UCSD-AML1 (cell line): ENCODE measurements around the gene FOXP2.

ENCODE experiments used
- DNase-seq: peaks from one replicate; lab custom pipeline; 2025; ENCODE audit not compliant: unreplicated experiment; lab: John Stamatoyannopoulos, UW

FOXP2 gene

GRCh38 chr7:114650491-114650890 is 235.9 kb downstream of the FOXP2 start:
- no peak for DNase-seq

- DNase-seq, result no peak
Measured at GRCh38 chr7:114652041-114652440, 237.4 kb downstream of the FOXP2 start.

GRCh38 chr7:114653364-114654088 is 238.9 kb downstream of the FOXP2 start:
- DNase-seq, result no peak

DNA sequence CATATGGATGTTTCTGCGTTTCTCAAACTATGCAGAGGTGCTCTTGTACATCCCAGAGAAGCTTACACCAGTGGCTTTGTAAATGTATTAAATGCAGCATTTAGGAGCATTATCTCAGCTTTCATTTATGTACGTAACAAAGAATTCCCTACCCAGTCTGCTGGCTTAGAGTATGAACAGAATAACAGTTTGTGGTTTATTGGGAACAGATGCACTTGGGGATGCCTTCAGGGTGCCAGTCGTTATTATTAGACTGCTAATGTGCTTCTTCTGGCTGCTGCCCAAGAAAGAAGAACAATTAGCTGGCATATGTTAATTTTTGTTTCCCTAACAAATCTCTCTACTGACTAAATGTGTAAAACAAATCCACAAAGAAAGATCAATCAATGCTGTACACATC is 241.9 kb downstream of the FOXP2 start:
- no peak for DNase-seq

- no peak for DNase-seq
Measured at GRCh38 chr7:114657279-114657678, 242.7 kb downstream of the FOXP2 start.

DNA sequence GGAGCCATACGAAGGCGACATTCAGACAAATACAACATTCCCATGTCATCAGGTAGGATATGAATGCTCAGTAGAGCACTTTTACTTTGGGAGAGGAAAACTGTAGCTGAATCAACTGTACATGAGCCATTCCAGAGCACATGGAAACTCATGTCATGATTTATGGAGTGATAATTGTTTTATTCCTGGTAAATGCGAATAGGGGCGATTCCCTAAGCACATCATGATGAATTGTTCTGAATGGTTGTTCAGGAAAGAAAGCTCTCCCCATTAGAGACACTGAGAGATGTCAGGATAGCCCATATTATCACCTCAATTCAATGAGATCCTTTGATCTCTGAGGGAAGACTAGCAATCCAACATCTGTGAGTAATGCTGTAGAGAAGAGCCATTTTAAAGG is 243.6 kb downstream of the FOXP2 start:
- no peak for DNase-seq

- no peak for DNase-seq
Measured at GRCh38 chr7:114659409-114660125, 245.0 kb downstream of the FOXP2 start.

DNA sequence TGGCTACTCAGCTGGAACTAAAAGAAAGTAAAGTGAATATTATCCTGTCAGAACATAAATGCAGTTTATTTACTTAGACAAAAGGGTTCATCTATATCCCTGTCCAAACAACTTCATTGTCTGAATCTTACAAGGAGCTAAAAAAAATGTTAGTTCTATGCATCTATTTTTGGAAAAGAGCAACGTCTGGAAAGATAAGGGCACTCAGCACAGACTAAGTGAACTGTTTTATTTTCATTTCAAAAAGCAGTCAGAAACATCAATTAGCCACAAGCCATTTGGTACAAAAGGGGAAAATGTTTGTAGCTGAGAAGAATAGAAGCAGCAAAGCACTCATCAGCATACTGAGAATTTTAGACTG is 245.5 kb downstream of the FOXP2 start:
- no peak for DNase-seq

GRCh38 chr7:114660753-114661152 is 246.1 kb downstream of the FOXP2 start:
- DNase-seq, result no peak

DNA sequence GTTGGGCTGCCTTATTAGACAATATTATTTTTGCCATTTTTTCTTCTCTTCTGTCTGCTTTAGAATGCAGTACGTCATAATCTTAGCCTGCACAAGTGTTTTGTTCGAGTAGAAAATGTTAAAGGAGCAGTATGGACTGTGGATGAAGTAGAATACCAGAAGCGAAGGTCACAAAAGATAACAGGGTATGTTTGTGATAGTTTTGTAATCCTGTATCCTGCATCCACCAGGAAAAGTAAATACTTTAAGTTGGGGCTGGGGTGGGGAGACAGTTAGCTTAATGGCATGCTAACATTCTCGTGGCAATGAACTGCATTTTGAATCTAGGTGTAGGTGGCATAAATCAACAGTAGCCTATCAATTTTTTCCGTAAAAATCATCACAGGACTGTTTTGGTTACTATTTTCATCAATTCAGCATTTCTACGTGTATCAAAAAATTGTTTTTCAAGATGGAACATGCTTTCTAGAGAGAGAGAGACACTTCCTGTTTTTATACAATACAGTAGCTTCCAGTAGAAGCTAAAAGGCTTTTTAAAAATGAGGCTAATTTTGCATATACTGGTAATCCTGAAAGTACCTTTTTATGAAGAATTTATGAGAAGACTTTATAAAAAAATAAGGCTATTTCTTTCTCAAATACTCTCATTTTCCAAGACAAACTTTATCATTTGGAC is 247.5 kb downstream of the FOXP2 start:
- DNase-seq, result no peak

DNA sequence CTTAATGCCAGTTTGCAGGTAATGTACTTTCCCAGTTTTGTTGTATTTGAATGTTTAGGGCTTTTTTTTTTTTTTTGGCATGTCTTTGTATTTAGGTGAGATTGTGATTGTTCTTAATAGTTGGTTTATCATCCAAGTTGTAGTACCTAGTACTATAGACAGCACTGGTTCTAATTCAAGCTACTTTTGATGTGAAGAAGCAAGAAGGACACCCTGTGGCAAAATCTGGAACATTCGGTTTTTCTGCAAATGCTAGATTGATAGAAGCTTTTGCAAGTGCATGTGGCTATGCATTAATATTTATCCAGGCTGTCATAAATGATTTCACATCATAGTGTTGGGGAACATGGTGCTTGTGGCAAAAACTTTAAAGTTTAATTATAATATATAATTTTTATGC is 248.9 kb downstream of the FOXP2 start:
- no peak for DNase-seq

DNA sequence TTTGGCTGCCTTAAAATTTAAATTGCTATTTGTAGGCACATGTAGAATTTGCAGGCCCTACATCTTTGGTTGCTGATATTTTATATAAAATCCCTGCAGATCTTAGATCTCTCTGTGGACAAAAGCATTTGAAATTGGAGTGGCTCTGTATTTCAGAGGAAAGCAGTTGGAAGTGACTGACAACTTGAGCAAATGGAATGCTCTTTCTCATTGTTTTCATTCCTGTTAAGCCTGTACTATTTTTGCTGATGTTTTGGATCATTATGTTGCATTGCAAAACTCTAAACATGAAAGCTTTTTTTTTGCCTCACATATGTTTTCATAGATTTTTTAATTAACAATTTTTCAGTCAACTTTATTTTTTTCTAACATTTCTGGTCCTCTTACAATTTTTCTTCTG is 256.1 kb downstream of the FOXP2 start:
- DNase-seq, result no peak

DNA sequence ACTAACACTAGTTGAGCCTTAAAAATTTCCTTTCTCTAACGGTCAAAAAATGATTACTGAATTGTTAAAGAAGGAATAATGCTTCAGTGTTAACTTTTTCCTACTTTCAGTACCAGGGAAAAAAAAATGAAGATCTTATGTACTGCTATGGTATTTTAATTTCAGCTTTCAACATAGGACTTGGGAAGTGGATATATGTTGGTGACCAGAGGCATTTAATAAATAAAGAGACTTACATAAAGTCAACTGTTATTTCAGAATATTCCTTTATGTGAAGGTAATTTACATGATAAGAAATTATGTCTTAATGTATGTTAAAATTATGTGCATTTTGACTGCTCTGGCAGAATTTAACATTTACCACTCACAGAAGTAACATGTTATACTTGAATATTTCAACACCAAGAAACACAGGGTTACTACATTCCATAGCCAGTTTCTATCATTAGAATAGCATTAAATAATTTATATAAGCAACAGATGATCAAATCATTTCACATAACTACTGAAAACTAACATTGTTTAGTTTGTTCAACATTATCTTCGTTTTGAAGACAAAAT is 257.0 kb downstream of the FOXP2 start:
- DNase-seq, result no peak

DNA sequence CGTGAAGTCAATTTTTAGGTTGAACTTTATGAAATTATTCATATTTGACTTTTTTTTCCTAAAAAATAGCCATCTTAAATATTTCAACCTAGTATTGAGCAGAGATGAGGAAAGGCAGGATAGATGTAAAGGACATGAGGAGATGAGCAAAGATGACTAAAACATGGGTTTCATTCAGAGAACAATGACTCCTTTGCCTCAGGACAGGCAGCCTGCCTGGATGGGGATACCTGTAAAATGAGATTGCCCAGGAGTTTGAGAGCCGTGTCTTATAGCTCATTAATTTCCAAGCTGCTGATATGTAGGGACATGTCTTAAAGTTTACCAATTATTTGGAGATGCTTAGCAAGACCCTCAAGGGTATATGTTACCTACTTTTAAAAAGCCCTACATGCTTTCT is 263.5 kb downstream of the FOXP2 start:
- DNase-seq, result no peak

- no peak for DNase-seq
Measured at GRCh38 chr7:114687238-114687637, 272.6 kb downstream of the FOXP2 start.

DNA sequence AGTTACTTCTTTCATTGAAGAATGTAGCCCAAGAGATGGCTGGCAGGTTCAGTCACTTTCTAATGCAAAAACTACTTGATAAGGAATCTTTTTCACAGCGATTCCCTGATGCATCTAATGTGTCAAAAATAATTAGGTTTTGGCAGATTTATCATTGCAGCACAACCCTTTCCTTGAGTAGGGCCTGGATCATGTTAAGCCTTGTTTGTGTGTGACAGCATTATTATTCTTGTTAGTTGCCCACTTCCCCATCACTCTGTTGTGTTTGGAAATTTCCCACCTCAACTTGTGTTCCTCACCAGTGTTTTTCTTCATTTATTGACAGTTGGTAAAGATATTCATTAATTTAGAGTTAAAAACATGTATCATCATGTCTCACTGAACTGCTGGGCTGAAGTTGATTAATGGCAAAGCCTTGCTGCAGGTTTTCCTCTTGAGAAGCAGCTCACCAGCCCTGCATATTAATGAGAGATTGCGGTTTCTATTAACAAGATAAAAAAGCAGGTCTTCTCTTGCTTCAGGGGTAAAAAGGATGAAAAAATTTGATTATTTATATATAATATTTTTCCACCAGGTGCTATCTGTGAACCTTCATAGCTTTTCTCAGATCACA is 273.9 kb downstream of the FOXP2 start:
- DNase-seq, result no peak

DNA sequence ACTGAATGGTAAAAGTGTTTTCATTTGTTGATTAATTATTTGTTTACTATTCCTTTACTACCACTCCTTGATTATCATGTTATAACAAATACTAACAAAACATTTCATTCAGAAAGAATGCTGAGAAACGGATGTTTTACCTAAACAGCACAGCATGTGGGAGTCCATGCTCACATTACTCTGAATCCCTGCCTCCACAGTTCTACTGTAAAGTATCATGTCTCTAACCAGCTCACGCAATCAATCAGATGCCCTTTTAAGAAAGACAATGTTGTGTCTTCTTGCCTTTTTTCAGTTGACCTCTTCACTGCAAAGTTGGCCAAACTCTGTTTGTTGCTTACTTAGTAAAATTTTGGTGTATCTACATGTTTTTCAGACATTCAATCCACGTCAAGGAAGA is 274.8 kb downstream of the FOXP2 start:
- no peak for DNase-seq

- DNase-seq, result no peak
Measured at GRCh38 chr7:114691605-114692004, 277.0 kb downstream of the FOXP2 start.

DNA sequence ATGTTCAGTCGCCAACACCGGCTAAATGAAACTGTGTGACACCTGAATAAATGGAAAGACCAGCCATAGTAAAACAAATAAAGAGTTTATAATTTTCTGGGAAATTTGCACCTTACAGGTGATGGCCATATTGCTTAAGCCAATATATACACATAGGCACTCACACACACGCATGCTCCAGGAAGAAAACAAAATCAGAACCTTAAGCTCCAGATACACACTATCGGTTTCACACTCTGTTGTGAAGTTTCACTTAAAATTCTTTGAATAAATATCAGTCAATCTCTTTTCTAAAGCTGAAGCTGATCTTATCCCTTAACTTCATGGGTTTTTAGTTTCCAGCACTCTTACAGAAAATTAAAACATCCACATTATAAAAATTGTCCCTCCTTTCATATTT is 280.6 kb downstream of the FOXP2 start:
- DNase-seq, result no peak

DNA sequence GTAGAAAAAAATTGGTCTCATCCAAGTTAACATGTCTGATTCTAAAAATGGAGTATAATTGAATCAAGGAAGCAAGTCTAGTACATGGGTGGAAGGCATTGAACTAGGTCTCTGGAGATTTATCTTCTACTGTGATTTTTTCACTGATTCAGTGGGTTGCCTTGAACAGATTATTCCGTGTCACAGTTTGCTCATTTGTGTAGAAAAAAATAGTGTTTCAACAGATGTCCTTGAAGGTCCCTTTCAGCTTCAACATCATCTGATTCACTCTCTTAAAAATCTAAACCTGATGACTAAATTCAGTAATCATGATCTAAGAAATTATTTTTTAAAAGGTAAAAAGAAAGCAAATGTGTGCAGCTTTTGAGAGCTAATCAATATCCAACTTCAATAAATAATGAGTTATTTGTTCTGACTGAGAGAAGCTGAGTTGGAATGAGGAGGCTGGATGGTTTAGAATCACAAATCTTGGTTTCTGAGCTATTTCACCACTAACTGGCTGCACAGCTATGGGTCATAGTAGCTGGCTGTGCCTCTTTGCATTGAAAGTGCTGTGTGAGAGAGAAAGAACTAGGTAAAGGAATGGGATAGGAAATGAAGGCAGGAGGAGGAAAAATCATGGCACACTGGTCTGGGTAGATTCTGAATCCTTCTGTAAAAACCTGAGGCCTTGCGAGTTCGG is 285.8 kb downstream of the FOXP2 start:
- no peak for DNase-seq

- DNase-seq, result no peak
Measured at GRCh38 chr7:114703677-114704076, 289.1 kb downstream of the FOXP2 start.
